Medulla oblongata (tissue), 1 donor: Measurements from ENCODE around the gene GAK.
A peak's percentile ranks its signal among the peaks of the same experiment; 100 is the strongest.
"Not testable (repeated sequence)": the region's sequence is repeated elsewhere in the genome, so short reads cannot be mapped to it uniquely, and the experiment has no call there.

Source experiments
- DNase-seq: peaks from one replicate; pipeline ENCODE4 v3.0.0-alpha.2; 2015; ENCODE audit errors: extremely low spot score

GAK gene

DNA sequence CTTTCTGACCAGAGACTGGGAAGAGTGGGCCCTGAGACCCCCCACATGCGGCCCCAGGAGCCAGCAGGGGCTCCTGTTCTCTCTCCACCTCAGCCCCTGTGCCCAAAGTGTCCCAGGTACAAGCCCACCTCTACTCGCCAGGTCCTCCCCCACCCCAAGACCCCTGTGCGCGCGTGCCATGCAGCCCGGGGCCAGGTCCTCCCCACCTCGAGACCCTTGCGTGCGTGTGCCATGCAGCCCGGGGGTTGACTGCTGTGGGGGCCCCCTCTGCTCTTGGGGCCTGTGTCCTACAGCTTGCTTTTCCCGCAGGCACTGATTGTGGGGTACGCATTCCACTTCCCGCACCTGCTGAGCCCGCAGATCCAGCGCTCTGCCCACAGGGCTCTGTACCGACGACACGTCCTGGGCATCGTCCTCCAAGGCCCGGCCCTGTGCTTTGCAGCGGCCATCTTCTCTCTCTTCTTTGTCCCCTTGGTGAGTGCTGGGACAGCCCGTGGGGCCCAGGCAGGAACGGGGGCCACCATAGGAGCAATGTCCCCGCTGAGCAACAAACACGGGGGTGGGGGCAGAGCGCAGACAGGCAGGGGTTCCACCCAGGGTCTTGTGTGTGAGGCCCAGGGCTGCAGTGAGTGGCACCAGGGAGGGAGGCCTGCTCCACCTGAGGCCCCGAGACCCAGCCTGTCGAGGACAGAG is 20.9 kb upstream of the GAK start:
- DNase-seq, result no peak

GRCh38 chr4:951594-952468 is 19.7 kb upstream of the GAK start:
- DNase-seq, result no peak

DNA sequence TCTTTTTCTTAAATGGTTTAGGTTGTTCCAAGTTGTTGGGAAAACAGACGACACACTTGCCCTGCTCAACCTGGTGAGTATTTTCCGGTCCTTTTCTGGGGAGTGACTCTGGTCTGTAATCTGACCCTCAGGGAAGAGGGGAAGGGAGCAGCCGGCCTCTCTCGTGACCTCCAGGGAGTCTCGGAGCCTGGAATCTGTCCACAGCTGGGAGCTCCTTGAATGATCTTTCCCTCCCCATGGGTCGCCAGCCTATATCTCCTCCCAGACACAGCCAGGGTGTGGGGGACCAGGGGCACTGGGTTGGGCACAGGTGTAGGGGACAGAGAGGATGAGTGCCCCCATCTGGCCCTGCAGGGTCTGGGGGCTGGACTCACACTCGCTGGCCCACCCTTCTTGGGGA is 19.1 kb upstream of the GAK start:
- DNase-seq, result no peak

GRCh38 chr4:950136-951020 is 18.3 kb upstream of the GAK start:
- no peak for DNase-seq

DNA sequence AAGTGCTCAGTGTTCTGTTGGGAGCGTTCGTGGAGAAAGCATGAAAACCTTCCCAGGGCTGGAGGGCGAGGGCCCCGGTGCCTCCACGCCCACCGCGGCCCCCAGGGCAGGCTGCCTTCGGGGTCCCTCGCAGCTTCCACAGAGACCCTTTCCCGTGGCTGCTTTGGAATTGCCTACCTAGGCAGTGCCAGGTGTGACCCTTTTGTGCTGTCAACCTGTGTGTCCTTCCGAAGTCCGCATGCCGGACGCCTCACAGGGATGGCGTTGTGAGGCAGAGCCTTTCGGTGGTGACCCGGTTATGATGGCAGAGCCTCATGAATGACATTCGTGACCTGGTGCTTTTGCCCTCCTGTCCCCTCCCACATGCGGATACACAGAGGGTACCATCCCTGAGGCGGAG is 17.5 kb upstream of the GAK start:
- DNase-seq, result no peak

DNA sequence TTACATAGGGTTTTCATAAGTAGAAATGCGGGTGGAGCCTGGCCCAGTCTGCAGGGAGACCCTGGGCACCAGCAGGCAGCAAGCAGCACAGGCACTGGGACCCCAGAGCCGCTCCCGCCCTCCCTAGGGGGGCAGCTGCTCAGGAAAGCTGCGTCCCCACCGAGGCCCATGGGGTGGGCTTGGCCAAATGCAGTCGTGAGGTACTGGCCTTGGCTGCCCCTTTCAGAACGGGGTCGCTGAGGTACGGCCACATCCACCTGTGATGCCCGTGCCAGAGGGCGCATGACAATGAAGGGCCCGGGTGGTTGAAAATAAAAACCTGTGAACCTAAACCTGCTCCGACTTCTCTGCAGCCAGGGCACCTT is 16.8 kb upstream of the GAK start:
- no peak for DNase-seq

GRCh38 chr4:948101-948935 is 16.2 kb upstream of the GAK start:
- no peak for DNase-seq

DNA sequence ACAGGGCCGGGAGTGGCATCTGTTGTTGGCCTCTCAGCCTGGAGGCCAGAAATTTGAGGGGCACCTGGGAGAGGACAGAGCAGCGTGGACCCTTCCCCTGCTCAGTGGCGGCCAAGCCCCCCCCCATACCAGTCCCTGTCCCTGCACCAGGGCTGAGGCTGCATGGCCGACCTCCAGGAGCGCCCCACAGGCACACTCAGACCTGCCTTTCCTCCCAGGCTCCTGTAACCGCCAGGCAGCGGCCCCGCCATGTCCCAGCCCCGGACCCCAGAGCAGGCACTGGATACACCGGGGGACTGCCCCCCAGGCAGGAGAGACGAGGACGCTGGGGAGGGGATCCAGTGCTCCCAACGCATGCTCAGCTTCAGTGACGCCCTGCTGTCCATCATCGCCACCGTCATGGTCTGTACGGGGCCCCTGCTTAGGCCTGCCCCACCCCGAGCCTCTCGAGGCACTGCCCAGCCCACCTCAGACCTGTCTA is 15.4 kb upstream of the GAK start:
- DNase-seq, result no peak

- no peak for DNase-seq
Measured at GRCh38 chr4:946517-947471, 14.7 kb upstream of the GAK start.

- no peak for DNase-seq
Measured at GRCh38 chr4:946103-946450, 14.0 kb upstream of the GAK start.

- no peak for DNase-seq
Measured at GRCh38 chr4:945274-946102, 13.4 kb upstream of the GAK start.

GRCh38 chr4:939508-939907 is 7.4 kb upstream of the GAK start:
- DNase-seq, result not testable (repeated sequence)

- no peak for DNase-seq
Measured at GRCh38 chr4:932713-933070, 576 bp upstream of the GAK start.

GRCh38 chr4:931194-931959 is 739 bp downstream of the GAK start:
- no peak for DNase-seq

GRCh38 chr4:930827-931193 is 1.3 kb downstream of the GAK start:
- DNase-seq, result no peak

DNA sequence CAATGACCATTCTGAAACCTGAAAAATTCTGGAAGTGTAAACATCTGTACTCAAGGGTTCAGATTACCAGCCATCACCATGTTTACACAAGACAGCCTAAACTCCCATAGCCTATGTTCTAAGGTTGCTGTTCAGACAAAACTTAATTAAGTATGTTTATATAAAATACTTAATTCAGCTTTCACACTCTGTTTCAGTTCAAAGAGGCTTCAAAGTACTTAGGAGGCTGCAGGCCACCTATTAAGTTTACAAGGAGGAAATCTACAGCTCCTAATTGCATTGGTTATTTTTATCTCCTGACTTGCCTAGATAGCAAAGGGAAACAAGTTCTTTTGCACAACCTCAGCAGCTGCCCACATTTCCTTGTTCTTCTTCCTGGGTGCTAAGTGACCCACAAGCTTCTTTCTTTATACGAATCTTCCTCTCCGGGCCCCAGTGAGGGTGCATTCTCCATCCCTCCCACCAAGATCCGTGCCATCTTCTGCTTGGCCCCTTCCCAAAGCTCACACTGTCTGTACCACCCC is 2.0 kb downstream of the GAK start:
- DNase-seq, result peak; percentile 52

DNA sequence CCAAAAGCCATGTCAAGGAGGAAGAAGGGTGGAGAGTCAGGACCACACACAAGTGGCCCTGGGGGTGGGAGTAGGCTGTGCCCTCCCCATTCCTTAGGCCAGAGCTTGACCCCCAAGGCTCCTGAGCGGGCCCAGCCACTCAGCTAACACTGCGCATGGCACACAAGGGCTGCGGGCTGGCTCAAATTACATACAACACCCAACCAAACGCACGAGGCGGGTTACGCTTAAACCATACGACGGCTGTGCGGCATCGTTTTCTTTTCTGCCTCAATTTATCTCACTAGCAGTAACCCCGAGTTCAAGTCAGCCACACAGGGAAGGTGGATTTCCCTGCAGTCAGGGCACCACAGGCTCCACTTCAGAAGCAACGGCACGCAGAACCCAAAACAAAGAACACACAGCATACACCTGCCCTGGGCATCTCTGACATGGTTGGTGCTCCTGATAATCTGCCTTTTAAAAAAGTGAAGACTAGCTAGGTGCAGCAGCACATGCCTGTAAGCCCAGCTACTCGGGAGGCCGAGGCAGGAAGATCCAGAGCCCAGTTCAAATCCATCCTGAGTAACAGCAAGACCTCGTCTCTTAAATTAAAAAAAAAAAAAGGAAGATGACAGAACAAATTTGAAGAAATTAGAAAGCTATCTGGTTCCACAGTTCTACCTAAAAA is 2.9 kb downstream of the GAK start:
- DNase-seq, result no peak

- DNase-seq, result not testable (repeated sequence)
Measured at GRCh38 chr4:927566-927965, 4.5 kb downstream of the GAK start.
